Measurements from ENCODE around the gene ATG5. TPM values are rescaled to one million over a fixed set of nuclear protein-coding genes. Genes with fewer than 3 reads are reported as not detected.
A peak's percentile ranks its signal among the peaks of the same experiment; 100 is the strongest.

The ATG5 gene
- total RNA-seq, 1 donor = 62.6 TPM

DNA sequence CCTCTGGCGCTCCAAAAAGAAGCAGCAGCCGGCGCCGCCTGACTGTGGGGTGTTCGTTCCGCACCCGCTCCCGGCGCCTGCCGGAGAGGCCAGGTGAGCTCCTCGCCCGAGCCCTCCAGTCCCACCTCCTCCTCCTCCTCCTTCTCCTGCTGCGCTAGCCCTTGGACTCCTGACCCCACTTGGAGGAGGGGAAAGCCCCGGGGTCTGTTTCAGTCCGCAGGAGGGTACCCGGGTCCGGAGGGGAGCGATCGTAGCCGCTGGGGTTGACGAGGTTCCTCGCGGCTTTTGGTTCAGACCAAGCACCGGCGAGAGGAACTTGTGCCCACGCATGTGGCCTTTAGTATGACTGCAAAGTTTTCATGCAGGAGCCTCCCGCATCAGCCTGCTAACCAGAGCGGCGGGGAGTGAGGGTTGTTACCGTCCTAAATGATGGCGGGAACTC lies 35.5 kb upstream of the ATG5 start:
- TF ChIP-seq, protein P1, sequence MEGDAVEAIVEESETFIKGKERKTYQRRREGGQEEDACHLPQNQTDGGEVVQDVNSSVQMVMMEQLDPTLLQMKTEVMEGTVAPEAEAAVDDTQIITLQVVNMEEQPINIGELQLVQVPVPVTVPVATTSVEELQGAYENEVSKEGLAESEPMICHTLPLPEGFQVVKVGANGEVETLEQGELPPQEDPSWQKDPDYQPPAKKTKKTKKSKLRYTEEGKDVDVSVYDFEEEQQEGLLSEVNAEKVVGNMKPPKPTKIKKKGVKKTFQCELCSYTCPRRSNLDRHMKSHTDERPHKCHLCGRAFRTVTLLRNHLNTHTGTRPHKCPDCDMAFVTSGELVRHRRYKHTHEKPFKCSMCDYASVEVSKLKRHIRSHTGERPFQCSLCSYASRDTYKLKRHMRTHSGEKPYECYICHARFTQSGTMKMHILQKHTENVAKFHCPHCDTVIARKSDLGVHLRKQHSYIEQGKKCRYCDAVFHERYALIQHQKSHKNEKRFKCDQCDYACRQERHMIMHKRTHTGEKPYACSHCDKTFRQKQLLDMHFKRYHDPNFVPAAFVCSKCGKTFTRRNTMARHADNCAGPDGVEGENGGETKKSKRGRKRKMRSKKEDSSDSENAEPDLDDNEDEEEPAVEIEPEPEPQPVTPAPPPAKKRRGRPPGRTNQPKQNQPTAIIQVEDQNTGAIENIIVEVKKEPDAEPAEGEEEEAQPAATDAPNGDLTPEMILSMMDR (IDR thresholded peaks at IDR 0.05; ENCODE audit: insufficient read depth, low read depth, low read length) = no peak
- peak overlapping the region; percentile 40 for H3K4me3 ChIP-seq (ENCODE audit: low read depth, low read length)
- no peak for DNase-seq (ENCODE audit: low read depth)

DNA sequence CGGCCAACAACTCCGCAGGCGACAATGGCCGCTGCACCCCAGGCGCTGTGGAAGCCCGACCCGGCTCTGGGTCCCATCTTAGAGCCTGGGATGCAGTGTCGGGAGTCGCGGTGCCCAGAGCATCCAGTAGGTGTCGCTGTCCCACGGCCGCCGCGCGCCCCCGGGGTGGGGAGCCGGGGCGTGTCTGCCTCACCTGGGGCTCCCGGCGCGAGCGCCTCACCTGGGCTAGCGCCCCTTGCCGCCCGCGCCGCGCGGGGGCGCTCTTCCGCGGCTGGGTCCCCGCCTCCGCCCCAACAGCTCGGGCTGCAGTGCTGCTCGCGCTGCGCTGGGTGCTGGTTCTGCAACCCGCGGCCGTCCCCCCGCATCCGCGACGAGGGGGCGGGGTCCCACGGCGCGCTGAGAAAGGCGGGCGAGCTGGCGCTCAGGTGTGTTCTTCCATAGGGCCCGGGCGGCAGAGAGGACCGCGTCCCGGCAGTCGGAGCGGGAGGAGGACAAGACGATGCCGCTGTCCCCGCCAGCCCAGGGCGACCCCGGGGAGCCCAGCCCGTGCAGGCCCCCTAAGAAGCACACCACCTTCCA lies 34.9 kb upstream of the ATG5 start, which contains the start of gene CRYBG1:
CRYBG1 (plus strand) TSS at position 308 of the 579 bp plus-strand sequence; CDS start at position 500, 192 bp downstream.
- TF ChIP-seq, protein P1 (IDR thresholded peaks at IDR 0.05; ENCODE audit: insufficient read depth, low read depth, low read length) = peak; percentile 73
- H3K4me3 ChIP-seq (ENCODE audit: low read depth, low read length) = peak within 1 kb of the TSS; percentile 40
- peak; percentile 12 for DNase-seq (ENCODE audit: low read depth)

DNA sequence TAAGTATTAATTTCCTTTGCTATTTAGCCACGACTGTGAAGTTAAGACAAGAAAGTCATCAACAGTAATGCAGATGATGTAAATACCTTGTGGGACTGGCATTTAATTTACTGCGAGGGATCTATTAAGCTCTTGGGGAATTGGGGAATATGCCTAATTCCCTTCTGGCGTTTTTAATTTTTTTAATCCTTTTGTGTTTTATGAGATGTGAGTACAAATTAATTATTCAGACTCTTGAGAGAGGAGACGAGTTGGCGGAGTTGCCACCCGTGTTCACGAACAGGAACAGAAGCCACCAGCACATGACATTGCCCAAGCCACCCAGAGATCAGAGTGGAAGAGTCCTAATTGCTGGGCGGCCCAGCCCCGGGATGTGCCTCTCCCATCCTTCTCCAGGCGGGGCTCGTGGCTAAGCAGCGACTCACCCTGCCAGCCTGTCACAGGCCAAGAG lies 34.4 kb upstream of the ATG5 start:
- no peak for DNase-seq (ENCODE audit: low read depth)
- peak overlapping the region; percentile 40 for H3K4me3 ChIP-seq (ENCODE audit: low read depth, low read length)
- TF ChIP-seq, protein P1 (IDR thresholded peaks at IDR 0.05; ENCODE audit: insufficient read depth, low read depth, low read length) = no peak

- no peak overlapping the region for H3K4me3 ChIP-seq (ENCODE audit: low read depth, low read length)
- TF ChIP-seq, protein P1 (IDR thresholded peaks at IDR 0.05; ENCODE audit: insufficient read depth, low read depth, low read length) = no peak
- no peak for DNase-seq (ENCODE audit: low read depth)
Observed at GRCh38 chr6:106356378-106356777, 30.8 kb upstream of the ATG5 start.

- TF ChIP-seq, protein P1 (IDR thresholded peaks at IDR 0.05; ENCODE audit: insufficient read depth, low read depth, low read length) = no peak
- no peak overlapping the region for H3K4me3 ChIP-seq (ENCODE audit: low read depth, low read length)
- no peak for DNase-seq (ENCODE audit: low read depth)
Observed at GRCh38 chr6:106347219-106347618, 21.7 kb upstream of the ATG5 start.

GRCh38 chr6:106339334-106340029 lies 13.9 kb upstream of the ATG5 start:
- no peak overlapping the region for H3K4me3 ChIP-seq (ENCODE audit: low read depth, low read length)
- DNase-seq (ENCODE audit: low read depth) = peak; percentile 61
- TF ChIP-seq, protein P1 (IDR thresholded peaks at IDR 0.05; ENCODE audit: insufficient read depth, low read depth, low read length) = peak; percentile 84
